HuH-7.5 (cell line): ENCODE measurements around the gene ARMC9.
"Not testable (repeated sequence)": the region's sequence is repeated elsewhere in the genome, so short reads cannot be mapped to it uniquely, and the experiment has no call there.

ENCODE experiments used
- DNase-seq: peaks from one replicate; pipeline ENCODE4 v3.0.0; 2011; ENCODE audit warnings: low spot score

Gene ARMC9

GRCh38 chr2:231198291-231199173, at the start of gene ARMC9:
TSS of gene ARMC9 (plus strand) at chr2:231198631. CDS start at chr2:231206239, 7,608 bp downstream.
- peak; percentile 90 for DNase-seq

GRCh38 chr2:231152800-231153557, 45.5 kb upstream of the ARMC9 start:
- DNase-seq = no peak

GRCh38 chr2:231159306-231159705, 39.1 kb upstream of the ARMC9 start:
- no peak for DNase-seq

GRCh38 chr2:231160701-231161100, 37.7 kb upstream of the ARMC9 start:
- DNase-seq = no peak

- DNase-seq = no peak
These were observed 37.1 kb upstream of the ARMC9 start for GRCh38 chr2:231161252-231161839.

GRCh38 chr2:231161877-231162329, 36.5 kb upstream of the ARMC9 start:
- no peak for DNase-seq

- DNase-seq = no peak
These were observed 35.4 kb upstream of the ARMC9 start for GRCh38 chr2:231163011-231163410.

- no peak for DNase-seq
These were observed 34.9 kb upstream of the ARMC9 start for GRCh38 chr2:231163414-231164095.

- no peak for DNase-seq
These were observed 30.5 kb upstream of the ARMC9 start for GRCh38 chr2:231167745-231168459.

GRCh38 chr2:231168460-231169139, 29.8 kb upstream of the ARMC9 start:
- DNase-seq = no peak

- DNase-seq = no peak
These were observed 28.9 kb upstream of the ARMC9 start for GRCh38 chr2:231169488-231169887.

GRCh38 chr2:231170055-231170454, 28.4 kb upstream of the ARMC9 start:
- no peak for DNase-seq

- DNase-seq = no peak
These were observed 26.4 kb upstream of the ARMC9 start for GRCh38 chr2:231172025-231172424.

GRCh38 chr2:231174211-231174651, 24.2 kb upstream of the ARMC9 start:
- DNase-seq = no peak

- DNase-seq = no peak
These were observed 22.4 kb upstream of the ARMC9 start for GRCh38 chr2:231176066-231176465.

GRCh38 chr2:231177156-231178025, 21.0 kb upstream of the ARMC9 start:
- DNase-seq = no peak

- DNase-seq = not testable (repeated sequence)
These were observed 19.6 kb upstream of the ARMC9 start for GRCh38 chr2:231178805-231179204.

GRCh38 chr2:231181860-231182512, 16.4 kb upstream of the ARMC9 start:
- DNase-seq = no peak

- no peak for DNase-seq
These were observed 15.9 kb upstream of the ARMC9 start for GRCh38 chr2:231182513-231182899.
